Mucosa of rectum (tissue), 2 donors: ENCODE measurements around the gene TINAGL1.
A peak's percentile ranks its signal among the peaks of the same experiment; 100 is the strongest.

Source experiments
- H3K27ac ChIP-seq, 2 donors: one replicate each; pipeline ENCODE4 v1.7.0; 2013; ENCODE audit warnings: inconsistent platforms in 2 of 2, low read depth in 2 of 2, low read length in 2 of 2
- H3K27me3 ChIP-seq, 2 donors: one replicate each; pipeline ENCODE4 v1.7.0; 2013; ENCODE audit warnings: low read length in 2 of 2; ENCODE audit not compliant: control insufficient read depth in 2 of 2, insufficient read depth in 2 of 2
- H3K36me3 ChIP-seq, 2 donors: one replicate each; pipeline ENCODE4 v1.7.0; 2013; ENCODE audit warnings: low read length in 2 of 2; ENCODE audit not compliant: control insufficient read depth in 2 of 2, insufficient read depth in 2 of 2
- H3K4me1 ChIP-seq, 2 donors: one replicate each; pipeline ENCODE4 v1.7.0; 2013; ENCODE audit warnings: low read length in 2 of 2, mild to moderate bottlenecking in 1 of 2; ENCODE audit not compliant: control insufficient read depth in 2 of 2, insufficient read depth in 2 of 2
- H3K4me3 ChIP-seq, 2 donors: one replicate each; pipeline ENCODE4 v1.7.0; 2013; ENCODE audit warnings: low read length in 2 of 2
- H3K9ac ChIP-seq, 2 donors: one replicate each; pipeline ENCODE4 v1.7.0; 2013; ENCODE audit warnings: low read length in 2 of 2, low read depth in 1 of 2, mild to moderate bottlenecking in 1 of 2
- H3K9me3 ChIP-seq, 2 donors: one replicate each; pipeline ENCODE4 v1.7.0; 2013; ENCODE audit warnings: low read length in 2 of 2; ENCODE audit not compliant: control insufficient read depth in 2 of 2
- donor health status: healthy.
- donor health status: Normal muscosa, but diverticular disease.

Gene TINAGL1

DNA sequence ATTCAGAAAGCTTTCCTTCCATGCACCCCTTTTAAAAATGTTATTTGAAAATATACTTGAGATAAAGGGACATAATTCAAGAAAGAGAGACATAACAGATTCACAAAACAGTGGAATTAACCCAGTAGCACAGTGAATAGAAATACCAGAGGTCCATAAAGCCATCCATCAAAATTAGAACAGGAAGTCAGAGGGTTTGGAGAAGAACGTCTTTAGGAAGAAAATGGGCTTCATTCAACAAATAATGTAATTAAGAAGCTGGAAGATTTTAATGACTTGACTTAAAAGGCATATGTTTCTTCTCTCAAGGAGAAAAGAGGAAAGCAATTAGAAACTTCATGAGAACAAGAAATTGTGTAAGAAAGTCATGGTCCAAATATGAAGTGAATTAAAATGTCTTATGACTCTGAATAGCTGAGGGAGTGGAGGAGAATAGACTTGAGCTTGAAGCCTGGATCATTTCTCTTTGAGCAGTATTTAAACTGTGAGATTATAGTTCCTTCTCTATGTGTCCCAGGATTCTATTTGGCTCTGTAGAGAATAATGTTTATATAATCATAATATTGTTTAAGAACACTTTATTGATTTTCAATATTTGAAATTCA, 33.3 kb downstream of the TINAGL1 start:
- no peak overlapping the region for H3K27ac ChIP-seq
- no peaks in the 10 kb centered on the region for H3K4me1 ChIP-seq
- H3K9ac ChIP-seq, result no peak overlapping the region
- no peaks in the 10 kb centered on the region for H3K9me3 ChIP-seq
- H3K36me3 ChIP-seq, result no peaks in the 10 kb centered on the region
- H3K27me3 ChIP-seq, result no peaks in the 10 kb centered on the region
- no peak overlapping the region for H3K4me3 ChIP-seq

DNA sequence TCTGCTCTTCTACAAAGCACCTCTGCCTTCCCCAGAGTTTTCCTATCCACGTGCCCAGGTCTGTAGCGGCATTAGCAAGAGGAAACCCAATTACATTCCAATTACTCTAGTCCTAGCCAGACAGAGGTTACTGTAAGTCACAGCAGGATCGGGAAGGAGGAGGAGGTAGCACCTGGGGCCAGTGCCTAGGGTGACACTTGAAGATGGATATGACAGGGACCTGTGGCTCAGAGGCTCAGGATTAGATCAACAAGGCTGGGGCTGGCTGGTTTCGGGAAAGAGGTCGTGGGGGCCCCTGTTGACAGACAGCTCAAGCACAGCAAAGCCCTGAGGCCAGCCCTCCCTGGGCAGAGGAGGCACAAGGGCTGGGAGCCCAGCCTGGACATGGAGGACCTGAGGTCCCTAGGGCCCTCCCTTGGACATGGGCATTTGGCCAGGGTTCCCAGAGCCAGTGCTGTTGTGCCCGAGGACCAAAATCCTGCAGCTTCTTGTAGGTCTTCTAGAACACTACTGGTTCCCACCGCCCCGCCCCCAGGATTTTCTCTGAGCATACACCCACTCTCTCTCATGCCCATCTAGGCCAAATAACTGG, 38.2 kb downstream of the TINAGL1 start:
- no peaks in the 10 kb centered on the region for H3K36me3 ChIP-seq
- H3K9ac ChIP-seq, result no peak overlapping the region
- H3K27ac ChIP-seq, result no peak overlapping the region
- H3K4me1 ChIP-seq, result no peaks in the 10 kb centered on the region
- peaks cover 10% of the 10 kb centered on the region in 2 donors for H3K27me3 ChIP-seq
- no peaks in the 10 kb centered on the region for H3K9me3 ChIP-seq
- no peak overlapping the region for H3K4me3 ChIP-seq

DNA sequence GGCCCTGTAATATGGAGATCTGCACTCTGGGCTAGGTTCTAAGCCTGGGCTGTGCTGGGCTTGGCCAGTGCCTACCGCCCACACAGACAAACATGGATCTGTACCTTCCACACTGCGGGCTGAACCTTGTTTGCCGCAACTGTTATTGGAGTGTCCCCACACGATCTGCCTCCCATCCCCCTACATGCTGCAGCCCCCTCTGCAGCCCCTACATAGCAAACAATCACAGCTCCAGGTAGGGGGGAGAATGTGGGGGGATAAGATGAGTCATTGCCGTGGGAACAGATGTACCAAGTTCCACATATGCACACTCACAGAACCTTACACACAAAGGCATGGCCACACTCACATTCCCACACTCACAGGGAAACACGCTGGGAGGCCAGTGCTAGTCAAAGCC, 39.1 kb downstream of the TINAGL1 start:
- Histone ChIP-seq H3K27ac (no peak overlapping the region), H3K9ac (no peak overlapping the region), H3K4me3 (no peak overlapping the region), H3K27me3 (peaks cover 10% of the 10 kb centered on the region in 2 donors), H3K9me3 (no peaks in the 10 kb centered on the region), H3K36me3 (no peaks in the 10 kb centered on the region), H3K4me1 (no peaks in the 10 kb centered on the region)

DNA sequence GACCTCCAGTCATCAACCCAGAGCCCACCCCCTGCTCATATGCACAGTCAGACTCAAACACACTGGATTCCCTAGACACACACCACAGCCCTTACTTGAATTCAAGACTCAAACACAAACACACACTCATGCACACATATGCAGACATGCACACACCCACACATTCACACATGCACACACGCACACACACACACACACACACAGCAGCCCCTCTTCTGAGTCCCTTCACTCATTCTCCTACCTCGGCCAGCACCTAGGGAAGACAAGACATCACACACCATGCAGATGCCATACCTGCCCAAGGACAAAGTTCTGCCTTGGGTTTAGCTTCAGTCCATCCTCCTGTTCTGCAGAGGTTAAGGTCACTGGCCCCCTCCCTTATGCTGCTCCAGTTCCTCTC, 39.6 kb downstream of the TINAGL1 start:
- H3K4me3 ChIP-seq, result no peak overlapping the region
- H3K36me3 ChIP-seq, result no peaks in the 10 kb centered on the region

DNA sequence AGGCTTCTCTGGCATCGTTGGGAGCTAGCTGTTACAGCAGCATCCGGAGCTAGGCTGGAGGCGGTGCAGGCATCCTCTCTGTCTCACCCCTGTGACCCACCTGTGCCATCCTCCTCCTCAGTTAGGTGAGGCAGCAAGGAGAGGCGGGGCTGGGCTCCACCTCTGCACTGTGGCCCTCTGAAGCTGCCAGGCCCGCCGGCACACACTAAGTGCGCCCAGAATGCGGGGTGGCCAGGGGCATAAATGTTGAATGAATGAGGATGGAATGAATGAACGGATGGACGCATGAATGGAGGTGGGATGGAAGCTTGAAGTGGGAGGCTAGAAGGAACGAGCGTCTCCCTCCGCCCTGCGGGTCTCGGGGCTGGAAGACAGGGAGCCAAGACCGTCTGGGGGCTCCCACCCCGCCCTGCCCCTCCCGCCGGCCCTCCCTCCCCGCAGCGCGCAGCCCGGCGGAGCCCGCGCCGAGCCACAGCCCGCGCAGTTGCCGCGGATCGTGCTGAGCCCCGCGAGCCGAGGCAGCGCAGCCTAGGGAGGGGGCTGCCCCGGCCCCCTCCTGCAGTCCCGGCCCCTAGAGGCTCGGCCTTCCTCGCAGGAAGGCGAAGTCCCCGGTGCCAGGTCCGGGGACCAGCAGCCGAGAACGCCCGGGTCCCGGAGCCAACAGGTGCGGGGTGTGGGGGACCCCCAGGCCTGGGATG, 41.1 kb downstream of the TINAGL1 start, which contains the start of gene HCRTR1:
Gene HCRTR1, plus strand, starts transcription at position 472 of the 698 bp plus-strand sequence. CDS start 1,504 bp downstream, outside the sequence.
- no peaks in the 10 kb centered on the region for H3K4me1 ChIP-seq
- H3K27me3 ChIP-seq, result peaks cover 10% of the 10 kb centered on the region in 2 donors
- peak within 1 kb of the TSS in 1 of 2 donors; percentile 26 for H3K9ac ChIP-seq
- H3K27ac ChIP-seq, result no peak within 1 kb of the TSS
- peak within 1 kb of the TSS in 1 of 2 donors; percentile 46 for H3K4me3 ChIP-seq
- no peaks in the 10 kb centered on the region for H3K36me3 ChIP-seq
- no peaks in the 10 kb centered on the region for H3K9me3 ChIP-seq

More for the DNA sequence above, 39.6 kb downstream of the TINAGL1 start:
- no peaks in the 10 kb centered on the region for H3K9me3 ChIP-seq
- H3K9ac ChIP-seq, result no peak overlapping the region
- H3K27ac ChIP-seq, result no peak overlapping the region
- peaks cover 10% of the 10 kb centered on the region in 2 donors for H3K27me3 ChIP-seq
- no peaks in the 10 kb centered on the region for H3K4me1 ChIP-seq

DNA sequence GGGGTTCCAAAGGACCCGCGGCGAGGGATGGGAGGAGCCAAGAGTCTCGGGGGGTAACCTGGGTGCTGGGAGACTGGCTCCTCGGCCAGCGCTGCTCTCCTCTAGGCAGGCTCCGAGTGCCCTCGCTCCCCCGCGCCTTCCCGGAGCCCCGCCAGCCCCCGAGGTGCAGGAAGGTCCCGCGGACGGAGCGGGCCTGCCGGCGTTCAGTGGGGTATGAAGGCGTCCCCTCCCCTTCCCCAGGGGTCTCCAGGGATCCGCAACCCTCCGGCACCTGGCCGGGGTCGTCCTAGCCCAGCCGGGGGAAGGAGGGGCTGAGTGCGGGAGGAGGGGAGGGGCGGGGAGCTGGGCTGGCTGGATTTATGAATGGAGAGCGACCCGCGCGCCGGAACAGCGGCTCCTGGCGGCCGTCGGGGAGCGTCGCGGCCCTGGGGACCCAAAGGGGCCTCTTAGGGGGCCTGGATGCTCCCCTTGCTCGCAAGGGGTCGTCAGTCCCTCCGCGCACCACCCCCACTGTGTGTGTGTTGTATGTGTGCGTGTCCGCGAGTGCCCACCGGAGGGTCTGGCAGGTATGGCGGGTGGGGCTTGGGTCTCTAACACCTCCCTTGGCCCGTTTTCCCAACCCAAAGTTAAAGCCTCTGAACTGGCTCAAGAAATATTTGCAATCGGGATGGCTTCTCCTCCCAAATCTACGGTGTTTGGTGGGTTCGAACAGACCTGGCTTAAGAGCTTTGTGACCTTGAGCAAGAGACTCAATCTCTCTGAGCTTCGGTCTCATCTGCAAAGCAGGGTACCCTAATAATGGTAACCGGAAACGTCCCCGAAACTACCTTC, 41.8 kb downstream of the TINAGL1 start:
- Histone ChIP-seq H3K4me1 (no peaks in the 10 kb centered on the region), H3K27ac (no peak overlapping the region), H3K9me3 (no peaks in the 10 kb centered on the region), H3K9ac (peak overlapping the region in 1 of 2 donors; percentile 26), H3K27me3 (peaks cover 10% of the 10 kb centered on the region in 2 donors), H3K36me3 (no peaks in the 10 kb centered on the region), H3K4me3 (peak overlapping the region in 1 of 2 donors; percentile 46)

DNA sequence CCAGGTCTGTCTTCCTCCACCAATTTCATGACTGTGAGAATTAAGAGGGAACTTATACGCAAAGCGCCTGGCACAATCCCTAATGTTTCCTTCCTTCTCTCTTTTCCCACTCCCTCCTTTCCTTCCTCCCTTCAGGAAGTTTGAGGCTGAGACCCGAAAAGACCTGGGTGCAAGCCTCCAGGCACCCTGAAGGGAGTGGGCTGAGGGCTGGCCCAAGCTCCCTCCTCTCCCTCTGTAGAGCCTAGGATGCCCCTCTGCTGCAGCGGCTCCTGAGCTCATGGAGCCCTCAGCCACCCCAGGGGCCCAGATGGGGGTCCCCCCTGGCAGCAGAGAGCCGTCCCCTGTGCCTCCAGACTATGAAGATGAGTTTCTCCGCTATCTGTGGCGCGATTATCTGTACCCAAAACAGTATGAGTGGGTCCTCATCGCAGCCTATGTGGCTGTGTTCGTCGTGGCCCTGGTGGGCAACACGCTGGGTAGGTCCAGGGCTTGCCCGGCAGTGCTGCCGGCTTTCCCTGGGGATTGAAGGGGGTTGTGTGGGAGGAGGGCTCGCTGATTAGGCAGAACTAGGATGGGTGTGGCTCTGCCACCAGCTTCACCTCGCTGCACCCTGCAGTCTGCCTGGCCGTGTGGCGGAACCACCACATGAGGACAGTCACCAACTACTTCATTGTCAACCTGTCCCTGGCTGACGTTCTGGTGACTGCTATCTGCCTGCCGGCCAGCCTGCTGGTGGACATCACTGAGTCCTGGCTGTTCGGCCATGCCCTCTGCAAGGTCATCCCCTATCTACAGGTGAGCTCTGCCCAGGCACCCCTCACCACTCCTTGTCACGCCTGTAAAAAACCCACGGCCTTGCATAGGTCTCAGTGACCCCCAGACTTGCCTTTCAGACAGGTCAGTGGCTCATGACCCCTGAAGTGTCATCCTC, 42.9 kb downstream of the TINAGL1 start:
- H3K9ac ChIP-seq, result no peak overlapping the region
- no peaks in the 10 kb centered on the region for H3K4me1 ChIP-seq
- H3K9me3 ChIP-seq, result no peaks in the 10 kb centered on the region
- no peaks in the 10 kb centered on the region for H3K36me3 ChIP-seq
- no peak overlapping the region for H3K4me3 ChIP-seq
- peaks cover 10% of the 10 kb centered on the region in 2 donors for H3K27me3 ChIP-seq
- H3K27ac ChIP-seq, result no peak overlapping the region

DNA sequence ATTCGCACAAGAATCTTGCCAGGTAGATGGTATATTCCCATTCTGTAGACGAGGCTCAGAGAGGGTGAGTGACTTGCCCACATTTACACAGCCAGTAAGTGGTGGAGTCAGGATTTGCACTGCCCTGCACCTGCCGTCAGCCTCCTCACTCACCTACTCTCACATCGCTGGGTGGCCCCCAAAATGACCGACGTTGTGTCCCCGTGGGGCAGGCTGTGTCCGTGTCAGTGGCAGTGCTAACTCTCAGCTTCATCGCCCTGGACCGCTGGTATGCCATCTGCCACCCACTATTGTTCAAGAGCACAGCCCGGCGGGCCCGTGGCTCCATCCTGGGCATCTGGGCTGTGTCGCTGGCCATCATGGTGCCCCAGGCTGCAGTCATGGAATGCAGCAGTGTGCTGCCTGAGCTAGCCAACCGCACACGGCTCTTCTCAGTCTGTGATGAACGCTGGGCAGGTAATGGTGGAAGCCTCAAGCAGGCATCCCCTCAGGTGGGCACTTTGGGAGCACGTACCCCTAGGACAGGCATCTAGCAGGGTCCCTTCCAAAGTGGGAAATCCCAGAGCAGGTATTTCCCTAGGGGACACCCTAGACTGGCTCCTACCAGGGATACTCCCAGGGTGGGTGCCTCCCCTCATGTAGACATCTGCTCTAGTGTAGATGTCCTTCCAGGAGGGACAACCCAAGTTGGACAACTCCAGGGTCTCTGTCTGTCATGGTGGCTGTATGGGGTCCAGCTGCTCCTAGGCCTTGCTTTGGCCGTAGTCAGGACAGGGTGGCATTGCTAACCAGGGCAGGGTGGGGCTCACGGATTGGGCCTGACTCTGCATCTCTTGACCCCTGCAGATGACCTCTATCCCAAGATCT, 44.5 kb downstream of the TINAGL1 start:
- H3K4me3 ChIP-seq, result no peak overlapping the region
- H3K27me3 ChIP-seq, result peaks cover 9 to 10% of the 10 kb centered on the region in 2 donors
- no peak overlapping the region for H3K27ac ChIP-seq
- no peaks in the 10 kb centered on the region for H3K9me3 ChIP-seq
- H3K4me1 ChIP-seq, result no peaks in the 10 kb centered on the region
- H3K36me3 ChIP-seq, result no peaks in the 10 kb centered on the region
- H3K9ac ChIP-seq, result no peak overlapping the region

DNA sequence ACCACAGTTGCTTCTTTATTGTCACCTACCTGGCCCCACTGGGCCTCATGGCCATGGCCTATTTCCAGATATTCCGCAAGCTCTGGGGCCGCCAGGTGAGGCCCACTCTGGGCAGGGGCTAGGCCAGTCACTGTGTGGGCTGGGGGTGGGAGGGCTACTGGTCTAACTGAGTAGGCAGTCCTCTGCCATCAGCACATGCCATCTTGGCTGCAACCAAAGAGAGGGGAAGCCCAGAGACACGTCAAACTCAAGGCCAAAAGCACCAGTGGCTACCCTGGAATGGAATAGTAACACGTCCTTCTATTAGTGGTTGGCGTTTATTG, 45.1 kb downstream of the TINAGL1 start:
- Histone ChIP-seq H3K27me3 (peaks cover 4 to 10% of the 10 kb centered on the region in 2 donors), H3K9me3 (no peaks in the 10 kb centered on the region), H3K4me3 (no peak overlapping the region), H3K9ac (no peak overlapping the region), H3K36me3 (no peaks in the 10 kb centered on the region), H3K4me1 (no peaks in the 10 kb centered on the region), H3K27ac (no peak overlapping the region)
